Memory B cell (primary cell): ENCODE measurements around the gene SCARB2.

ENCODE experiments used
- ATAC-seq: fragments of 150-1000 bp; cut with Tn5 transposase; 2 replicates; pipeline ENCODE4 v1.10.0; 2021; ENCODE audit warnings: low read depth, mild to moderate bottlenecking, moderate library complexity
- DNase-seq, 2 donors: peaks; one replicate each; pipeline ENCODE4 v3.0.0; 2022; ENCODE audit warnings: low spot score in 2 of 2
- H3K27ac Mint-ChIP-seq: one replicate; pipeline ENCODE4 v1.8.0; 2022; ENCODE audit warnings: mild to moderate bottlenecking, moderate library complexity, mixed read lengths
- H3K27me3 Mint-ChIP-seq: one replicate; pipeline ENCODE4 v1.8.0; 2022; ENCODE audit warnings: mixed read lengths
- H3K36me3 Mint-ChIP-seq: one replicate; pipeline ENCODE4 v1.8.0; 2022; ENCODE audit warnings: mild to moderate bottlenecking, mixed read lengths
- H3K4me1 Mint-ChIP-seq: one replicate; pipeline ENCODE4 v1.8.0; 2022; ENCODE audit warnings: mixed read lengths
- H3K4me3 Mint-ChIP-seq: one replicate; pipeline ENCODE4 v1.8.0; 2022; ENCODE audit warnings: mild to moderate bottlenecking, moderate library complexity, mixed read lengths
- H3K9me3 Mint-ChIP-seq: one replicate; pipeline ENCODE4 v1.8.0; 2022; ENCODE audit warnings: mixed read lengths

Gene SCARB2

DNA sequence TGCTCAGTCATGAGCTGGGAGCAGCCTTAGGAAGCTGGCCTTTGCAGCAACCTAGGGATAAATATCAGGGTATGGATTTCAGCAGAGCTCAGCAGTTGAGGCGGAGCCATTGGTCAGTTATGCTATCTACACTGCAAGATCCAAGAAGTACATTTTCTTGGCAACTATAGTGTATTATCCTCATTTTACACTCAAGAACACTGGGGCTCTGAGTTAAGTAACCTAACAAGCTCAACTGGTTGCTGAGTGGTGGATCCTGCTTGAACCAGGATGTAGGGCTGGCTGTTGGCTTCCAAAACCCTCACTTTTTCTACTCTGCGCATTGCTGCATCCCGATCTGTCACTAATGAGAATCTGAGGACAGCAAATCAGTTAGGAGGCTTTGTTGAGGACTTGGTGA lies 1.5 kb upstream of the SCARB2 start:
- Mint-ChIP-seq H3K4me3 (no peak overlapping the region), H3K4me1 (peaks cover 40% of the 10 kb centered on the region), H3K27ac (peak overlapping the region; percentile 97), H3K36me3 (no peaks in the 10 kb centered on the region), H3K9me3 (no peaks in the 10 kb centered on the region), H3K27me3 (no peaks in the 10 kb centered on the region)
- ATAC-seq (no peak), DNase-seq (no peak)

DNA sequence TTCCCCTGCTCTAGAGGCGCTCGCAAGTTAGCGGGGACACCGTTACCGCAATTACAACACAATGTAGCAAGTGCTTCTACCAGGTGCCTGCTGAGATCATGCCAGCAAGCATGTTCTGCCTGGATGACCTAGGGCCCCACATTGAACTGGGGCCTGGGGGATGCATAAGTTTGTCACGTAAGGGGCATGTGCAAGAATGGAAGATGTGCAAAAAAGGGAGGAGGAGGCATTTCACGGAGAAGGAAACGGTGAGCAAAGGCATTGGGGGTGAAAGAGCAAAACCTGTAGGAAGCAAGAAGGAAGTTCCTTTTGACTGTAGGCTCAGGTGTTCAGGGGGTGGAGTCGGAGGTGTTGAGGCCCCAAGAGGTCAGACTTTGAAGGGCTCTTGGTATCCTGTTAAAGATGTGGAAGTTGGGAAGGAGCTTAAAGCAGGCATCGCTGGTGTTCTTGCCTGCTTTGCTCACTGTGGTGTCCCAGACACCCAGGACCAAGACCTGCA lies 602 bp upstream of the SCARB2 start:
- DNase-seq: no peak
- H3K9me3 Mint-ChIP-seq: no peaks in the 10 kb centered on the region
- H3K27me3 Mint-ChIP-seq: no peaks in the 10 kb centered on the region
- H3K36me3 Mint-ChIP-seq: no peaks in the 10 kb centered on the region
- H3K4me1 Mint-ChIP-seq: peaks cover 43% of the 10 kb centered on the region
- peak; percentile 75 for ATAC-seq
- peak overlapping the region; percentile 97 for H3K27ac Mint-ChIP-seq
- H3K4me3 Mint-ChIP-seq: peak overlapping the region; percentile 96

DNA sequence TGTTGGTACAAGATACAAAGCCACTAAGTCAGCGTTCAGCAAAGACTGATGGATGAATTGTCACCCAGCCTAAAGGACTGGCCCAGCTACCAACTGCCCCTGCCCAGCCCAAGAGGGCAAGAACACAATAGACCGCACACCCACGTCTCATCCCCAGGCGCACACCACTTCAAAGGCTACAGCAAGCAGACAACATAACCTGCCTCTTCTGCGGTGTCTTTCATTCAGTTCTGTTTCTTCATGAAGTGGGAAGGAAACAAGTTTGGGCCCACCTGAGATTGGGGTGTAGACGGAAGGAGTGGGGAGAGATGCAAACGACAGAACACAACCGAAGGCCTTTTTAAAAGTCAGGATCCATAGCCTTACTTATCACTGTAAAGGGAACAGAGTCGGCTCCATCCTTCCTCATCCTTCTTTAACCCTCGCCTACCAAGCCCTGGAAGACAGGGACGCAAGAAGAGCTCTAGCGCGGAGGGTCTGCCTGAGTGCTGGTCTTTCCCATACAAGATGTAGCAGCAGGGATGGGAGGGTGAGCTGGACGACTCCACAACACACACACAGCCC lies 691 bp downstream of the SCARB2 start:
- H3K9me3 Mint-ChIP-seq: no peaks in the 10 kb centered on the region
- H3K36me3 Mint-ChIP-seq: no peaks in the 10 kb centered on the region
- peak overlapping the region; percentile 94 for H3K4me3 Mint-ChIP-seq
- peak overlapping the region; percentile 97 for H3K27ac Mint-ChIP-seq
- peak; percentile 4 to 15 for DNase-seq
- H3K4me1 Mint-ChIP-seq: peaks cover 49% of the 10 kb centered on the region
- H3K27me3 Mint-ChIP-seq: no peaks in the 10 kb centered on the region
- ATAC-seq: no peak

DNA sequence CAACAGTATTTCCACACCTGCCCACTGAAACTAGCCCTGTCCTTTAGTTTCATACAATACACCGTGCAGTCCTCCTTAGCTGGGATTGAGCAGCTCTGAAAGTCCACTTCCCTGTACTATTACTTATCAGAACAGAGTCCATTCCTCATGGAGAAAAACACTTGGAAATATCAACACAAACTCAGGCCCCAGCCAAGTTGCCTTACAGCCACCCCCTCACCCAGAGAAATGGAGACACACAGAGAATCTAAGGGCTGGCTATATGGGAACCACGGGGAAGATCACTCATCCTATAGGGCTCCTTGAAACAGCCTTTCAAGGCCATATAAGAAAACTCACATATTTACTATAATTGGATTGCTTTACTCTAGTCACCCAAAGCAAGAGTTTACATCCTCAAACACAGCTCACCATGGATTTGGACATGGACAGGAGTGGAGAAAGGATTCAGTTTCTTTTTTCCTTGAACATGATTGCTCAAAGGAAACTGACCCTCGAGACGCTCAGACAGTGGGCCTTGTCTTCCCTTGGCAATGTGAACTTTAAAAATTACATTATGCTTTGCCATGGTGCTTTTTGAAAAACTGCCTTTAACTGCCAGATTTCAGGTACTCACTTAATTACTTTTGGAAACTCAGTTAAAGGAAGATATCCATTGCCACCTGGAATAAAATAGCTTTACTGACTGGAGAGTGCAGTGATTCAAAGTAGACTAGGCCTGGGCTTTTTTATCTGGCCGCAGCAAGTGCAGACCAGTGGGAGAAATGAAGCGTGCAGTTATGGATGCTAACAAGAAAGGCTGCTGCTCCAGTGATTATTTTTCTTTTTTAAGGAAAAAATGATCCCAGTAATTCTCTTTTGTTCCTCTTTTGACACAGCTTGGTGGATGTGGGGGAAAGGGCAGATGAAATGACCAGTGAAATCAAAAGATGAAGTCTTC lies 1.6 kb downstream of the SCARB2 start:
- no peak for DNase-seq
- Mint-ChIP-seq H3K36me3 (no peaks in the 10 kb centered on the region), H3K9me3 (no peaks in the 10 kb centered on the region), H3K4me3 (peak overlapping the region; percentile 94), H3K27ac (peak overlapping the region; percentile 97), H3K4me1 (peaks cover 46% of the 10 kb centered on the region), H3K27me3 (no peaks in the 10 kb centered on the region)
- no peak for ATAC-seq

DNA sequence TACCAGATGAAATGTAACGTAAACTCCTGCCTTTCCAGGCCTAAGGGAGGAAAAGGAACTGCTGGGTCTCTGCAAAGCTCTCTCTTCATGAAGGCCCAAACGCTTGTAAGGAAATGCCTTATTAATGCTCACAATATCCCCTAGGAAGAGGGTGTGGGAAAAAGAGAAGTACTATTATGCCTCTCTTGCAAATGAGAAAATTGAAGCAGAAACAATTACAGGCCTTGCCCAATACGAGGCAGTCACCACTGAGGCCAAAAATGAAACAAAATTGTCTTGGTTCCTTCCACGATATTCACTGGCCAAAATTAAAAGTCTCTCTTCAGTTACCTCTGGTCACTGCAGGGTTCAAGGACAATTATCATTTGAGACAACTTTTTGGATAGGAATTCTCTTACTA lies 3.2 kb downstream of the SCARB2 start:
- peaks cover 2% of the 10 kb centered on the region for H3K36me3 Mint-ChIP-seq
- peaks cover 48% of the 10 kb centered on the region for H3K4me1 Mint-ChIP-seq
- no peak overlapping the region for H3K4me3 Mint-ChIP-seq
- H3K9me3 Mint-ChIP-seq: no peaks in the 10 kb centered on the region
- ATAC-seq (no peak), DNase-seq (no peak)
- peak overlapping the region; percentile 35 for H3K27ac Mint-ChIP-seq
- H3K27me3 Mint-ChIP-seq: no peaks in the 10 kb centered on the region

DNA sequence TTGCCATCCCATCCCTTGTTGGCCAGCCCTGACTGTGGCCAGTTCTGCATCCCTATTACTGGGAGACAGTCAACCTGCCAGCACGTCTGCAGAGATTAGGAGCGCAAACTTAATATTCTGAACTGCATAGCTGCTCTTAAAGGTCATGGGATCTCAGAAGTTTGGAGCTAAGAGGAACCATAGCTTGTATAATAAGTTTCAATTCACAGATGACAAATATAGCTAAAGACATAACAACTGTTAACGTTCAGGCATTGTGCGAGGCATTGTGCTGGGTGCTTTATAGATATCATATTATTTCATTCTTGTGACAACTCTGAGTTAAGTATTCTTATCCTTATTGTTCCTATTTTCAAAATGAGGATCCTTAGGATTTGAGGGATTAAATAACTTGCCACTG lies 3.7 kb downstream of the SCARB2 start:
- Mint-ChIP-seq H3K27me3 (no peaks in the 10 kb centered on the region), H3K4me3 (no peak overlapping the region), H3K27ac (peak overlapping the region; percentile 35), H3K36me3 (peaks cover 2% of the 10 kb centered on the region), H3K4me1 (peaks cover 48% of the 10 kb centered on the region), H3K9me3 (no peaks in the 10 kb centered on the region)
- ATAC-seq (no peak), DNase-seq (no peak)

DNA sequence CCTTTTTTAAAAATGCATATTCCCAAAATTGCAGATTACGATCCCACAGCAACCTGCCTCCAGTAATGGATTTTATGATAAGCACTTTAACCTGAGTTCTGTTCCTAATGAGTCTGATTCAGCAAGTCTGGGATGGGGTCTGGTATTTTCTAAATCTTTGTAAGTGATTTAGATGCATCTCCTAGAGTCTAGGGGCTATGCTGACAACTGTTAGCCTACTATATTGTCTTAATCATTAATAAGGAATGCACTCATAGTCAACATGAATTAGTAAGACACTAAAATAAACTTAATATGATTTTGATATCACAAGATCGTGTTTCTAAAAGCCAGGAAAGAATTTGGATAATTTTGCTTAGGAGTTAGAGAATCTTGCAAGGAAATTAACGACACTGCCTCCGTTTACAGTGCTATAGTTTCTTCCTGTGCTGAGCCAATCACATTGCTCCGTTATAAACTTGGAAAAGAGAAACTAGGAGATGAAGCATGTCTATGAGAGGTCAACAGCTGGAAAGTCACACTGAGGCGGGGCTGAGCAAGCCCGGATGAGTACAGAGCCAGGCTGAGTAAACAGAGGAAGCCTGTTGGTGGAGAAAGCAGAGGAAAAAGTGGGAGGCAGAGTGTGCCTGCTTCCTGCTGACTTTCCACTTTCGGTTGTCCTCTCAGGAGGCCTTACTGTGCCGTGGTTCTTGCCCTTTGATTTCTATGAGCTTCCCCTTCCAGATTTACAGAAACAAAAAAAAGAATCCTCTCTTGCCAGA lies 5.4 kb downstream of the SCARB2 start:
- peaks cover 39% of the 10 kb centered on the region for H3K4me1 Mint-ChIP-seq

DNA sequence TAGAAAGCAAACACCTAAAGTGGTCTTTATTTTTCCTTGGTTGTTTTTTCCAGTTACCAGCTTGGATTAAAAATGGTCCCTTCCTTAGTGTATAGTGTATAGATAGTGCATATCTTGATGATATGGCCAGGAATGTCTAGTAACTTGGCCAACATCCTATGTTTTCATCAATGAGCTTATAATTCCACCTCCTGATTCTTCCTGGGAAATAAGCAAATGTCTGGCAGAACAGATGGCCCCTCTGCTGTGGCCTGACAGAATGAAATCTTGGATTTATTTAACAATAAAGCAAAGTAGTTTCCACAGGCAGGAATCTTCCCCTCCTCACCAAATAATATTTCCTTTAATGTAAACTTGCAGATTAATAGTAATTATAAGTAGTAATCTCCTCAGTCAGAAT lies 6.1 kb downstream of the SCARB2 start:
- Mint-ChIP-seq H3K27ac (no peak overlapping the region), H3K27me3 (no peaks in the 10 kb centered on the region), H3K36me3 (peaks cover 2% of the 10 kb centered on the region), H3K9me3 (no peaks in the 10 kb centered on the region), H3K4me3 (no peak overlapping the region), H3K4me1 (peaks cover 33% of the 10 kb centered on the region)
- ATAC-seq (no peak), DNase-seq (no peak)

More for the DNA sequence above, 5.4 kb downstream of the SCARB2 start:
- Mint-ChIP-seq H3K36me3 (peaks cover 2% of the 10 kb centered on the region), H3K27ac (peak overlapping the region; percentile 42), H3K9me3 (no peaks in the 10 kb centered on the region), H3K4me3 (no peak overlapping the region), H3K27me3 (no peaks in the 10 kb centered on the region)
- DNase-seq: no peak
- no peak for ATAC-seq

DNA sequence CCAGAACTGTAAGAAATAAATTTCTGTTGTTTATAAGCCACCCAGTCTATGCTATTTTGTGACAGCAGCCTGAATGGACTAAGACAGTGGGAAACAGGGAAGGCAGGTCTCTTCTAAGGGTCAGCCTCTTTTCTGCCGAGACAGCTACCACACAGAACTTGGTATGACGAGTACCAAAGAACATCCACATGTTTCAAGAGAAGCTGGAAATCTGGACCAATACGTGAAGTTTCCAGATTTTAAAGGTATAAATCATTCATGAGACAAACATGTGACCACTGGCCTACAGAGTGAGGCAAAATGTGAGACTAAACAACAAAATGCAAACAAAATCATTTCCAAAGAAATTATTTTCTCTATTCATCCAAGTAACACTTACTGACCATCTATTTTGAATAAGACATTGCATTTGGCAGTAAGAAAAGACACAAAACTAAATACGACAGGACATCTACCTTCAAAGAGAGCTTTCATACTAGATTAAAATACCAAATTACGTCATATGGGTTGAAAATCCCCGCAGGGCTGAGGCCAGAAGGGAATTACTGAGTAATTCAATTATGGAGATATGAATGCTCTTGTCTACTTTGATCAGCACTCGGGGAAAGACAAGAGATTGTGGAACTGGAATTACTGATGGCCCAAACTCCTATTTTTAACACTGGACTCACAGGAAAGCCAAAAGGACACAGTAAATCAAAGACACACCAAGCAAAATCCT lies 7.2 kb downstream of the SCARB2 start:
- peaks cover 25% of the 10 kb centered on the region for H3K4me1 Mint-ChIP-seq
- H3K27ac Mint-ChIP-seq: no peak overlapping the region
- H3K9me3 Mint-ChIP-seq: no peaks in the 10 kb centered on the region
- H3K4me3 Mint-ChIP-seq: no peak overlapping the region
- no peak for DNase-seq
- no peaks in the 10 kb centered on the region for H3K27me3 Mint-ChIP-seq
- ATAC-seq: no peak
- peaks cover 2% of the 10 kb centered on the region for H3K36me3 Mint-ChIP-seq

DNA sequence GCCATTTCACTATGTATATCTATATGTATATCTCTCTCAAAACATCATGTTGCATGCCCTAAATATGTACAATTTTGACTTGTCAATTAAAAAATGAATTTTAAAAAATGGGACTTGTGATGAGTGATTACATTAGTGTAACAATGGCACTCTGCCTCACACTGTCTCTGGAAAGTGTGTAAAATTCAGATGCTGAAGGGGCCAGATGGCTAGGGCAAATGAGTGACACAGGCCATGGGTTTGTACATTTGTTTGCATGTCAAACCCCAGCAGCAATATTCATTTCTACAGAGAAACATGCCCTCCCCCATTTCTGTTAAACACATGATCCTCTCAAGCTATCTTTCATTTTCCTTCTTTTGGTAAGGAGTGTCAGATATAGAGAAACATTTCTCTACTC lies 8.1 kb downstream of the SCARB2 start:
- no peak overlapping the region for H3K27ac Mint-ChIP-seq
- ATAC-seq (no peak), DNase-seq (no peak)
- peaks cover 2% of the 10 kb centered on the region for H3K36me3 Mint-ChIP-seq
- peaks cover 24% of the 10 kb centered on the region for H3K4me1 Mint-ChIP-seq
- H3K4me3 Mint-ChIP-seq: no peak overlapping the region
- H3K27me3 Mint-ChIP-seq: no peaks in the 10 kb centered on the region
- H3K9me3 Mint-ChIP-seq: no peaks in the 10 kb centered on the region

DNA sequence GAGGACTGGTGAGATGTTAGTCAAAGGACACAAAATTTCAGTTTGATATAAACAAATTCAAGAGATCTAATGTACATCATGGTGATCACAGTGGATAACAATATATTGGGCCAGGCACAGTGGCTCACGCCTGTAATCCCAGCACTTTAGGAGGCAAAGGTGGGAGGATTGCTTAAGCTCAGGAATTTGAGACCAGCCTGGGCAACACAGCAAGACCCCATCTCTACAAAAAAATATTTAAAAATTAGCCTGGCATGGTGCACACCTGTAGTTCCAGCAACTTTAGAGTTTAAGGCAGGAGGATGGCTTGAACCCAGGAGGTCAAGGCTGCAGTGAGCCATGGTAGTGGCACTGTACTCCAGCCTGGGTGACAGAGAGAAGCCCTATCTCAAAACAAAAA lies 8.7 kb downstream of the SCARB2 start:
- Mint-ChIP-seq H3K4me3 (no peak overlapping the region), H3K27me3 (no peaks in the 10 kb centered on the region), H3K4me1 (peaks cover 22% of the 10 kb centered on the region), H3K36me3 (peaks cover 2% of the 10 kb centered on the region), H3K27ac (no peak overlapping the region), H3K9me3 (no peaks in the 10 kb centered on the region)
- no peak for ATAC-seq
- no peak for DNase-seq

DNA sequence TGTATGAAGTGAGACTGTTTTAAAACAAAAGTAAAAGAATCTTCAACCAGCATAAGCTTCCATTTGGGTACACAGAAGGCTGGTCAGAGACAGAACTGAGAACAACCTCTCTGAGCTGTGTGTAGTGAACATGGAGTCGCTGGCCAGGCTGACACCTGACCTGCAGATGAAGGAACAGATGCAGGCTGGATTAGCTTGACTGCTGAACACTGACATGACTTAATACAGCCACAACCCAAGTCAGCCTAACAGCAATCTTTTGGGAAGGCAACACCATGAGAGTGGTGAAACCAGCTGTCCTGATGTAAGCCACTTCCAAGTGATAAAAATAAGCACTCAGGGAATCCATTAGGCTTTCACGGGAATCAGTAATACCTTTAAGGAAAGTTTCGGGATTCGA lies 10.1 kb downstream of the SCARB2 start:
- no peaks in the 10 kb centered on the region for H3K9me3 Mint-ChIP-seq
- H3K4me3 Mint-ChIP-seq: no peak overlapping the region
- DNase-seq: no peak
- H3K27me3 Mint-ChIP-seq: no peaks in the 10 kb centered on the region
- H3K27ac Mint-ChIP-seq: no peak overlapping the region
- H3K36me3 Mint-ChIP-seq: peaks cover 2% of the 10 kb centered on the region
- ATAC-seq: no peak
- H3K4me1 Mint-ChIP-seq: peaks cover 29% of the 10 kb centered on the region

DNA sequence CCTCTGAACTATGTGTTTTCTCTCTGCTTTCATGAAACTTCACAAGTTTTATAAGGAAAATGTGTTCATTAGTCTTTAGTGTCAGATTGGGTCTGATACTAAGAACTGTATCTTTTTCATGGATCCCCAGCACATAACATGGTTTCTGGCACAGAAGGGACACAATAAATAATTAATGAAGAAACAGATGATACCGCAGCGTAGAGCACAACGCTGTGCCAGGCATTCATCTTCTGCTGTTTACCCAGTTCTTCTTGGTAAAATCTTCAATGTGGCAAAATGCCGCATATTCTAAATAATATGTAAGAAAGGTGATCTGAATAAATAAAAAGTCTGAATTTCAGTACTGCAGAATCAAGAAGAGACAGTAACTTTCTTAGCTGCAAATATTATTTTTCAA lies 12.3 kb downstream of the SCARB2 start:
- peak overlapping the region; percentile 35 for H3K27ac Mint-ChIP-seq
- DNase-seq: no peak
- H3K27me3 Mint-ChIP-seq: no peaks in the 10 kb centered on the region
- H3K9me3 Mint-ChIP-seq: no peaks in the 10 kb centered on the region
- peaks cover 33% of the 10 kb centered on the region for H3K4me1 Mint-ChIP-seq
- H3K36me3 Mint-ChIP-seq: peaks cover 2% of the 10 kb centered on the region
- no peak overlapping the region for H3K4me3 Mint-ChIP-seq
- ATAC-seq: no peak
